ENCODE data around the gene SPNS1. TPM values are rescaled to one million over a fixed set of nuclear protein-coding genes. Genes with fewer than 3 reads are reported as not detected.

SPNS1 gene
- total and polyA plus RNA-seq, 2 experiments from 2014 or later, result 42.8 to 140 TPM

DNA sequence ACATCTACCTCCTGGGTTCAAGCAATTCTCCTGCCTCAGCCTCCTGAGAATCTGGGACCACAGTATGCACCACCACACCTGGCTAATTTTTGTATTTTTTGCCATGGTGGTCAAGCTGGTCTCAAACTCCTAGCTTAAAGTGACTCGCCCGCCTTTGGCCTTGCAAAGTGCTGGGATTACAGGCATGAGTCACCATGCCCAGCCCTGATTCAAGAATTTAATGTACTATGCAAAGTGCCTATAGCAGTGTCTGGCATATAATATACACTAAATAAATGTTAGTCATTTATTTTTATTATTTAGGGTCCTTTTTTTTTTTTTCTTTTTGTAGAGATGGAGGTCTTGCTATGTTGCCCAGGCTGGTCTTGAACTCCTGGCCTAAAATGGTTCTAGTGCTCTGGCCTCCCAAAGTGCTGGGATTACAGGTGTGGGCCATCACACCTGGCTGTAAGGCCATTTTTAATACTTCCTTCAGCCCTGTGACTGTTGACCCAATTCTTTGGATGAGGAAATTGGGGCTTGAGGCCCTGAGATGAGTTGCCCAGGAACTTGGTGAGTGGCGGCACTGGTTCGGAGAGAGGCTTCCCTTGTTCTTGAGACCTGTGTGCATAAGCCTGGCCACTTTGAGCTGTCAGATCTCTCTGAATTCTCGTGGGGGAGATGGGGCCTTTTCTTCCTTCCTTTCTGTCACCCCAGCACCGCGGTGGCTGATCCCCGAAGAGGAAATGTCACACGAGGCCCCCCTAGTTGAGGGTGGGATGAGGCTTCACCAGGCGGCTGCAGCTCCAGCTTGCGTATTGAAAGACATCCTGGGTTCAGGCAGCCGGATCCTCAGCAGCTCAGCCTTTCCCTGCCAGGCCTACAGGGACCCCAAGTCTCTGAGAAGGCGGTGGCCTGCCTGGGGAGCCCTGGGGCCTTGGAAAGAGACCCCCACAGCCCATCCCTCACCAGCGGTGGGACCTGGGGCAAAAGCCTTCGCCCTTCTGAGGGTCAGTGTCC lies 49.0 kb downstream of the SPNS1 start:
- Histone ChIP-seq H3K27me3 (no peaks in the 10 kb centered on the region), H3K4me1 (ENCODE audit: insufficient read depth) (no peaks in the 10 kb centered on the region), H3K36me3 (replicated peaks; ENCODE audit: insufficient read depth, low read depth) (no peaks in the 10 kb centered on the region), H2AFZ (no peak overlapping the region), H3K79me2 (no peaks in the 10 kb centered on the region), H3K9me2 (replicated peaks; ENCODE audit: insufficient read depth) (no peaks in the 10 kb centered on the region), H3K27ac (no peak overlapping the region), H3K4me3 (no peak overlapping the region), H4K20me1 (ENCODE audit: insufficient read depth, poor library complexity, severe bottlenecking) (no peaks in the 10 kb centered on the region), H3K9me3 (ENCODE audit: low read depth) (no peaks in the 10 kb centered on the region), H3K4me2 (no peak overlapping the region)
- TF ChIP-seq, protein P1, sequence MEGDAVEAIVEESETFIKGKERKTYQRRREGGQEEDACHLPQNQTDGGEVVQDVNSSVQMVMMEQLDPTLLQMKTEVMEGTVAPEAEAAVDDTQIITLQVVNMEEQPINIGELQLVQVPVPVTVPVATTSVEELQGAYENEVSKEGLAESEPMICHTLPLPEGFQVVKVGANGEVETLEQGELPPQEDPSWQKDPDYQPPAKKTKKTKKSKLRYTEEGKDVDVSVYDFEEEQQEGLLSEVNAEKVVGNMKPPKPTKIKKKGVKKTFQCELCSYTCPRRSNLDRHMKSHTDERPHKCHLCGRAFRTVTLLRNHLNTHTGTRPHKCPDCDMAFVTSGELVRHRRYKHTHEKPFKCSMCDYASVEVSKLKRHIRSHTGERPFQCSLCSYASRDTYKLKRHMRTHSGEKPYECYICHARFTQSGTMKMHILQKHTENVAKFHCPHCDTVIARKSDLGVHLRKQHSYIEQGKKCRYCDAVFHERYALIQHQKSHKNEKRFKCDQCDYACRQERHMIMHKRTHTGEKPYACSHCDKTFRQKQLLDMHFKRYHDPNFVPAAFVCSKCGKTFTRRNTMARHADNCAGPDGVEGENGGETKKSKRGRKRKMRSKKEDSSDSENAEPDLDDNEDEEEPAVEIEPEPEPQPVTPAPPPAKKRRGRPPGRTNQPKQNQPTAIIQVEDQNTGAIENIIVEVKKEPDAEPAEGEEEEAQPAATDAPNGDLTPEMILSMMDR (IDR thresholded peaks at IDR 0.05; ENCODE audit: poor library complexity), result no peak
- TF ChIP-seq EZH2 (IDR thresholded peaks at IDR 0.05; ENCODE audit: borderline replicate concordance), result no peak
- TF ChIP-seq EZH2phosphoT487 (IDR thresholded peaks at IDR 0.05; ENCODE audit: low read depth, severe bottlenecking, unreplicated experiment), result no peak
- 86% methylated on average over 15 of the region's 15 CpGs for WGBS (ENCODE audit: low lambda C conversion rate, missing lambda C conversion rate)
- DNase-seq (ENCODE audit: low spot score), result no peak

DNA sequence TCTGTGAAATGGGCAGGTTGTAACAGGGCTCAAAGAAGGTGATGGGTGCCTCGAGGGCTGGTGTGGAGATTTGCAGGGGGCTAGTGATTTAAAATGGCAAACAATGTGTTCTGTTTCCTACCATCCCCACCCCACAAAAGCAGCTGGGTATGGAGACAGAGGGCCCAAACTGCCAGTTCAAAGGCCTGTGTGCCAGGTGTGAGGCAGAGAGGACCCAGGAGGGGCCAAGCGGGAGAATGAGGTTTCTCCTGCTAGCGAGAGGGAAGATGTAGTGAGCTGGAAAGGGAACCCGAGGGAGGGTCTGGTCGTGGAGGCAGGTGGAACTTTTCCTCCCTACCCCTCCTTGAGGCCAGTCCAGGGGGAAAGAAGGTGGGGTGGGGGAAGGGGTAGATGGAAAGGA lies 49.7 kb downstream of the SPNS1 start:
- H3K4me3 ChIP-seq, result no peak overlapping the region
- H3K27ac ChIP-seq, result no peak overlapping the region
- TF ChIP-seq EZH2 (IDR thresholded peaks at IDR 0.05; ENCODE audit: borderline replicate concordance), result no peak
- TF ChIP-seq EZH2phosphoT487 (IDR thresholded peaks at IDR 0.05; ENCODE audit: low read depth, severe bottlenecking, unreplicated experiment), result no peak
- TF ChIP-seq, protein P1 (IDR thresholded peaks at IDR 0.05; ENCODE audit: poor library complexity), result no peak
- no peaks in the 10 kb centered on the region for H3K36me3 ChIP-seq (replicated peaks; ENCODE audit: insufficient read depth, low read depth)
- H3K9me3 ChIP-seq (ENCODE audit: low read depth), result no peaks in the 10 kb centered on the region
- no peaks in the 10 kb centered on the region for H4K20me1 ChIP-seq (ENCODE audit: insufficient read depth, poor library complexity, severe bottlenecking)
- WGBS (ENCODE audit: low lambda C conversion rate, missing lambda C conversion rate), result 77% methylated on average over 5 of the region's 5 CpGs
- no peaks in the 10 kb centered on the region for H3K27me3 ChIP-seq
- no peak for DNase-seq (ENCODE audit: low spot score)
- no peak overlapping the region for H2AFZ ChIP-seq
- H3K9me2 ChIP-seq (replicated peaks; ENCODE audit: insufficient read depth), result no peaks in the 10 kb centered on the region
- no peak overlapping the region for H3K4me2 ChIP-seq
- H3K4me1 ChIP-seq (ENCODE audit: insufficient read depth), result no peaks in the 10 kb centered on the region
- H3K79me2 ChIP-seq, result no peaks in the 10 kb centered on the region

DNA sequence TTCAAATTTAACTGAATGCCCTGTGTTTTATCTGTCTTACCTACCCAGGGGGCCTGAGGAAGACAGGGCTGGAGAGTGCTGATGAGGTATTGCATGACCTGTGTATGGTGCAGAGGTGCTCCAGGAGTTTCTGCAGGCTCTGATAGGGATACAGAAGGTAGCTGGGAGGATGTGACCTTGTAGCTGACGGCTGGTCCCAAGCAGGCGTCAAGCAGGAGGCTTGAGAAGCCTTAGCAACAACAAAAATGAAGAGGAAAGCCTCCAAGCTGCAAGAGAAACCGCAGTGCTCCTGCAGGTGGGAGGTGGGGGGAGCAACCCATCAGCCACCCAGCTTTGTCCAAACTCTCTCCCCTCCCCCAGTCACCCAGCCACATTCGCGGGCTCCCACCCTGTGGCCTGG lies 50.6 kb downstream of the SPNS1 start:
- H2AFZ ChIP-seq, result no peak overlapping the region
- no peaks in the 10 kb centered on the region for H3K4me1 ChIP-seq (ENCODE audit: insufficient read depth)
- no peaks in the 10 kb centered on the region for H3K79me2 ChIP-seq
- no peak overlapping the region for H3K27ac ChIP-seq
- H3K4me3 ChIP-seq, result no peak overlapping the region
- DNase-seq (ENCODE audit: low spot score), result no peak
- H3K9me2 ChIP-seq (replicated peaks; ENCODE audit: insufficient read depth), result no peaks in the 10 kb centered on the region
- no peak overlapping the region for H3K4me2 ChIP-seq
- H3K36me3 ChIP-seq (replicated peaks; ENCODE audit: insufficient read depth, low read depth), result no peaks in the 10 kb centered on the region
- H4K20me1 ChIP-seq (ENCODE audit: insufficient read depth, poor library complexity, severe bottlenecking), result no peaks in the 10 kb centered on the region
- no peak for TF ChIP-seq EZH2 (IDR thresholded peaks at IDR 0.05; ENCODE audit: borderline replicate concordance)
- no peak for TF ChIP-seq EZH2phosphoT487 (IDR thresholded peaks at IDR 0.05; ENCODE audit: low read depth, severe bottlenecking, unreplicated experiment)
- TF ChIP-seq, protein P1 (IDR thresholded peaks at IDR 0.05; ENCODE audit: poor library complexity), result no peak
- no peaks in the 10 kb centered on the region for H3K9me3 ChIP-seq (ENCODE audit: low read depth)
- H3K27me3 ChIP-seq, result no peaks in the 10 kb centered on the region
- WGBS (ENCODE audit: low lambda C conversion rate, missing lambda C conversion rate), result 80% methylated on average over 5 of the region's 5 CpGs

Data from hepatocyte (in vitro differentiated cells).